Mucosa of rectum (tissue), 2 donors: ENCODE data around the gene SMAD3.

ENCODE experiments used
- H3K27ac ChIP-seq, 2 donors: one replicate each; pipeline ENCODE4 v1.7.0; 2013; ENCODE audit warnings: inconsistent platforms in 2 of 2, low read depth in 2 of 2, low read length in 2 of 2
- H3K27me3 ChIP-seq, 2 donors: one replicate each; pipeline ENCODE4 v1.7.0; 2013; ENCODE audit warnings: low read length in 2 of 2; ENCODE audit not compliant: control insufficient read depth in 2 of 2, insufficient read depth in 2 of 2
- H3K36me3 ChIP-seq, 2 donors: one replicate each; pipeline ENCODE4 v1.7.0; 2013; ENCODE audit warnings: low read length in 2 of 2; ENCODE audit not compliant: control insufficient read depth in 2 of 2, insufficient read depth in 2 of 2
- H3K4me1 ChIP-seq, 2 donors: one replicate each; pipeline ENCODE4 v1.7.0; 2013; ENCODE audit warnings: low read length in 2 of 2, mild to moderate bottlenecking in 1 of 2; ENCODE audit not compliant: control insufficient read depth in 2 of 2, insufficient read depth in 2 of 2
- H3K4me3 ChIP-seq, 2 donors: one replicate each; pipeline ENCODE4 v1.7.0; 2013; ENCODE audit warnings: low read length in 2 of 2
- H3K9ac ChIP-seq, 2 donors: one replicate each; pipeline ENCODE4 v1.7.0; 2013; ENCODE audit warnings: low read length in 2 of 2, low read depth in 1 of 2, mild to moderate bottlenecking in 1 of 2
- H3K9me3 ChIP-seq, 2 donors: one replicate each; pipeline ENCODE4 v1.7.0; 2013; ENCODE audit warnings: low read length in 2 of 2; ENCODE audit not compliant: control insufficient read depth in 2 of 2
- donor health status: healthy.
- donor health status: Normal muscosa, but diverticular disease.

The SMAD3 gene

DNA sequence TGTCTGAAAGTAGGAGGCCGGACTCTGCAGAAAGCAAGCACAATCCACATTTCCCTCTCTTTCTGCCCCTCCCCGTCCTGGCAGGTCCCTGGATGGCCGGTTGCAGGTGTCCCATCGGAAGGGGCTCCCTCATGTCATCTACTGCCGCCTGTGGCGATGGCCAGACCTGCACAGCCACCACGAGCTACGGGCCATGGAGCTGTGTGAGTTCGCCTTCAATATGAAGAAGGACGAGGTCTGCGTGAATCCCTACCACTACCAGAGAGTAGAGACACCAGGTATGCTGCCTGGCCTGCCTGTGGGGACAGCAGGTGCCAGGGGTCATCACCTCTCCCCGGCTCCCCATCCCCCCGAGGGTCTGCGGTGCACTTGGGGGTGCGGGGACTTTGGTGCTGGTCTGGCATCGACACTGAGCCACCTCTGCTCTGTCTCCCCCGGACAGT is 99.4 kb downstream of the SMAD3 start:
- no peak overlapping the region for H3K9ac ChIP-seq
- no peak overlapping the region for H3K27ac ChIP-seq
- H3K4me1 ChIP-seq, result peaks cover 2 to 9% of the 10 kb centered on the region in 2 donors
- H3K4me3 ChIP-seq, result no peak overlapping the region
- H3K36me3 ChIP-seq, result peaks cover 7 to 46% of the 10 kb centered on the region in 2 donors
- no peaks in the 10 kb centered on the region for H3K9me3 ChIP-seq
- H3K27me3 ChIP-seq, result no peaks in the 10 kb centered on the region

DNA sequence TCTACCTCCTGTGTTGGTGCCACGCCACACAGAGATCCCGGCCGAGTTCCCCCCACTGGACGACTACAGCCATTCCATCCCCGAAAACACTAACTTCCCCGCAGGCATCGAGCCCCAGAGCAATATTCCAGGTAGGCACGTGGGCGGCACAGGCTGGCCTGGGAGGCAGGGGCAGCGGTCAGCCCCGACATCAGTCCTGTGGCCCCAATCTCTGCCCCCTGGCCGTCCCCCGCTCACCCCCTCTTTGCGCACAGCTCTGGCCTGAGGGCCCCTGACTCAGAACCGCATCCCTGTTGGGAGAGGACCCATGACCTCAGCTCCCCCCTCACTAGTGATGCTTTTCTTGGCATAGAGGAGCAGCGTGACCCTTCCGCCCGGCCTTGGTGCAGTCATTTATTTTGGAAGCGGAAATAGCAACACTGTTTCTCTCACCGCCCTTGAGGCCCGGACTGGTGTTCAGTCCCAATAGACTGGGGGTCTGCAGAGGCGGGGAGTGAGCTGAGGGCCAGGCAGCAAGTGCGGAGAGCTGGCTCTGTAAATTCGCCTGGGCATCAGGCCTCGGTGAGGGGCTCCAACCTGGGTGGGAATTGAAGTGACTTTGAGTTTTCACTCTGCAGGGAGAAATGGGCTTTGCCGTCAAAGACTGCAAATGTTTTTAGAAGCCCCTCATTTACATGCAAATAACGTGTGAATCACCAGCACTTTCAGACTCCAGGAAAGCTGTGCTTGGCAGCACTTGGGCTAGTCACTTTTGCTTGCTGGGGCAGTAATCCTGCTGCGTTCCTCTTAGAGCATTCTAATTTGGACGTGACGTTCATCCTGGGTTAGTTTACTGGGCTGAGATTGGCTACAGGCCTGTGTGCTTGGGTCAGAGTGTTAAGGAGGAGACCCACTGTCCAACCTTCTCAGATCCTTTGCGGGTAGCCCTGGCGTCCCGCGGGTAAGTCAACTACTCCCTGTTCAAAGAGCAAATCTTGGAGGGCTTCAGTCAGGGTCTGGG is 100.2 kb downstream of the SMAD3 start:
- no peaks in the 10 kb centered on the region for H3K27me3 ChIP-seq
- H3K4me1 ChIP-seq, result peaks cover 2 to 9% of the 10 kb centered on the region in 2 donors
- H3K36me3 ChIP-seq, result peaks cover 9 to 52% of the 10 kb centered on the region in 2 donors
- H3K4me3 ChIP-seq, result no peak overlapping the region
- no peak overlapping the region for H3K27ac ChIP-seq
- no peaks in the 10 kb centered on the region for H3K9me3 ChIP-seq
- H3K9ac ChIP-seq, result no peak overlapping the region

DNA sequence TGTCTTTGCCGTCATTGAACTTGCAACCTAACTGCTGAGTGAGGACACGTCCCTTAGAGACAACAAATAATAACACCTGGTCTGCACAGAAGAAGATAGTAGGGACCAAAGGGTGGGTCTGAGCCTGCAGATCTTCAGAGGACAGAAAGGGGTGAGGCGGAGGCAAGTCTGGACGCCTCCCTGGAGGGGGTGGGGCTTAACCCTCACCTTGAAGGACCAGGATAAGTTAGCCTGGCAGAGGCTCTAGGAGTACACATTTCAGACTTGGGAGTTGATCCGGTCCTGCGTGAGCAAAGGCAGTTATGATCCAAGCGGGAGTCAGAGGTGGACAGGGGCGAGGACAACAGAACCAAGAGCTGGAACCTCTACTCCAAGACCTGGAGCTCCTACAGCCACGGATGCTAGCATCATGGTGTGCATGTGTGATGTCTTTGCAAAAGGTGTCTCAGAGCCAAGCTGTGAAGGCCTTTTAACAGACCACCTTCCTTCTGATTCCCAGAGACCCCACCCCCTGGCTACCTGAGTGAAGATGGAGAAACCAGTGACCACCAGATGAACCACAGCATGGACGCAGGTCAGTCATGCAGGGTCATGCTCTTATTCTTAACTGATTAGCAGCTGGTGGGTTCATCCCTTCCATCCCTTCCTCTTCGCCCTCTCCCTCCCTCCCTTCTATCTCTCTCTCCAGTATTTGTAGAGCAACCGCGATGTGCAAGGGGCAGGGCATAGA is 101.0 kb downstream of the SMAD3 start:
- Histone ChIP-seq H3K9ac (no peak overlapping the region), H3K4me1 (peaks cover 2 to 7% of the 10 kb centered on the region in 2 donors), H3K27me3 (no peaks in the 10 kb centered on the region), H3K9me3 (no peaks in the 10 kb centered on the region), H3K27ac (no peak overlapping the region), H3K4me3 (no peak overlapping the region), H3K36me3 (peaks cover 10 to 54% of the 10 kb centered on the region in 2 donors)

DNA sequence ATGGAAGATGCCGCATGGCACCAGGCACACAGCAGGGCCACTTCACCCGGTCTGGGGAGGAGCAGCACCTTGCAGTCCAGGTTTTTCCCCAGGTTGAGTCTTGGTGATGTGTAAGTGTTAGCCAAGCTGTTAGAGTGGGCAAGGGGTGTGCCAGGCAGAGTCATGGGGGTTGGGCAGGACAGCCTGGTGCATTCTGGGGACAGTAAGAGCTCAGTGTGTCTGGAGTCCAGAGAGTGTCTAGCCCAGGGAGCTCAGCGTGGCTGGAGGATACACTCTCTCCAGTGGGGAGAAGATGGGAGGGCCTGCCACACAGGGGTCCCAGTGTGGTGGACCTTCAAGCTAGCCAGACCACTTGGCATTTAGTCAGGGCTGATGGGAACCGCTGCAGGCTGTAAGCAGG is 101.7 kb downstream of the SMAD3 start:
- Histone ChIP-seq H3K36me3 (peaks cover 14 to 61% of the 10 kb centered on the region in 2 donors), H3K4me1 (peaks cover 2 to 4% of the 10 kb centered on the region in 2 donors), H3K27me3 (no peaks in the 10 kb centered on the region), H3K4me3 (no peak overlapping the region), H3K27ac (no peak overlapping the region), H3K9me3 (no peaks in the 10 kb centered on the region), H3K9ac (no peak overlapping the region)

DNA sequence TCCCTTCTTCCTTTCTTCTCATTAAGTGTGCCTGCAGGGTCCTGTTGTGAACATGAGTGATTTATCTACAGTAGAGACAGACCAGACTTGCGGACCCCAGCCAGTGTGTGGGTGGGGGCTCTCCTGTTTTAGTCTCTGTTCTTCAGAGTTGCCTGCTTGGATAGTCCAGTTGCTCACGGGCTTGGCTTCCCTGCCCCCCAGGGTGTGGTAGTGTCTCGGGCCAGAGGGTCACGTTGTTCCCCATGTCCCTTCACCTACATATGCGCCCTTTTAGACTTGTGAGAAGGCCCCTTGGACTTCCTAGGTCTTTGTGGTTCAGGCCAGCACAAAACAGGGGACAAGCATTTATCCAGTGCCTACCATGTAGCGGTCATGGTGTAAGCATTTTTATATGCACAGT is 103.3 kb downstream of the SMAD3 start:
- peak overlapping the region in 1 of 2 donors; percentile 9 for H3K27ac ChIP-seq
- H3K36me3 ChIP-seq, result peaks cover 22 to 71% of the 10 kb centered on the region in 2 donors
- no peak overlapping the region for H3K9ac ChIP-seq
- H3K27me3 ChIP-seq, result no peaks in the 10 kb centered on the region
- peaks cover 2 to 4% of the 10 kb centered on the region in 2 donors for H3K4me1 ChIP-seq
- no peak overlapping the region for H3K4me3 ChIP-seq
- H3K9me3 ChIP-seq, result no peaks in the 10 kb centered on the region

GRCh38 chr15:67170143-67170925 is 104.9 kb downstream of the SMAD3 start:
- Histone ChIP-seq H3K36me3 (peaks cover 31 to 76% of the 10 kb centered on the region in 2 donors), H3K27ac (no peak overlapping the region), H3K9ac (no peak overlapping the region)

DNA sequence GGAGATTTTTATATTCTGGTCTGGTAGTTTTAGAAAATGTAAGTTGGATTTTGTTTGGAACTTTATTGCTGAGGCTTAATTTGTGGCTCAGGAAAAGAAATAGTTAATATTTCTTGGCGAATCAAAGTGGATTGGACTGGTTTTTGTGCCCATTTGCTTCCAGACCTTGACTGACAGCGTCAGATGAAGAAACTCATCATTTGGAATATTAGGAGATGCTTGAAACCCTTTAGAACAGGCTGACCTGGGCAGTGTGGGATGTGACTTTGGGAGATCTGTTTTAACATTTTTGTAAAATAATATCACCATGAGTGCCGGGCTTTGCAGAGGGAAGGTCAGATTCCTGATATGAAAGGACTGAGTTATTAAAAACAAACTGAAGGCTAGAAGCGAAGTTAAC is 106.1 kb downstream of the SMAD3 start:
- Histone ChIP-seq H3K9me3 (no peaks in the 10 kb centered on the region), H3K4me3 (no peak overlapping the region), H3K9ac (no peak overlapping the region), H3K36me3 (peaks cover 31 to 71% of the 10 kb centered on the region in 2 donors), H3K27me3 (no peaks in the 10 kb centered on the region), H3K4me1 (peaks cover 0 to 14% of the 10 kb centered on the region in 2 donors), H3K27ac (no peak overlapping the region)

More at GRCh38 chr15:67170143-67170925, 104.9 kb downstream of the SMAD3 start:
- Histone ChIP-seq H3K9me3 (no peaks in the 10 kb centered on the region), H3K4me3 (no peak overlapping the region), H3K4me1 (peaks cover 0 to 8% of the 10 kb centered on the region in 2 donors), H3K27me3 (no peaks in the 10 kb centered on the region)

GRCh38 chr15:67172172-67172571 is 106.8 kb downstream of the SMAD3 start:
- peaks cover 27 to 65% of the 10 kb centered on the region in 2 donors for H3K36me3 ChIP-seq
- no peak overlapping the region for H3K27ac ChIP-seq
- H3K9me3 ChIP-seq, result no peaks in the 10 kb centered on the region
- no peak overlapping the region for H3K9ac ChIP-seq
- no peaks in the 10 kb centered on the region for H3K27me3 ChIP-seq
- no peak overlapping the region for H3K4me3 ChIP-seq
- H3K4me1 ChIP-seq, result peaks cover 0 to 14% of the 10 kb centered on the region in 2 donors

DNA sequence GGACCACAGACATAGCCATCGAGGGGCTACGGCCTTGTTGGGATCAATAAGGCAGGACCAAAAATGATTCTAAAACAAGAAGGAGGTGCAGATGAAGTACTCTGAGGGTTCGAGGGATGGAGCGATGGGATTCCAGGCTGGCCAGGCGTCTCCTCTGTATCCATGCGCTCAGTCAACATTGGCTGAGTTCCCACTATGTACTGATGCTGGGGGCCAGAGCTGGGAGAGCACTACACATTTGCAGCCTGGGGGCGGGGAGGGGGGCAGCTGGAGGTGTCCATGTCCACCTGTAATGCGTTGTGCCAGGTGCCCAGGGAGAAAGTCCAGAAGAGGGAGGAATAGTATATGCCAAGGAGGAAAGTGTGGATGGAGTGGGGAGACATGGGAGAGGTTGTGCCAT is 107.6 kb downstream of the SMAD3 start:
- Histone ChIP-seq H3K36me3 (peaks cover 24 to 62% of the 10 kb centered on the region in 2 donors), H3K9ac (no peak overlapping the region), H3K4me3 (no peak overlapping the region), H3K9me3 (no peaks in the 10 kb centered on the region), H3K27me3 (no peaks in the 10 kb centered on the region), H3K27ac (no peak overlapping the region), H3K4me1 (peaks cover 0 to 12% of the 10 kb centered on the region in 2 donors)
